A549 (cell line): Measurements from ENCODE around the gene TACC2. TPM values are rescaled to one million over a fixed set of nuclear protein-coding genes. Genes with fewer than 3 reads are reported as not detected.

Experiments used
- ATAC-seq, 2 experiments: fragments of 200-7000 bp in 1 of 2; fragments of >200 bp in 1 of 2; cut with Nextera tagmentation in 1 of 2; cut with Tn5 transposase in 1 of 2; 3 replicates each; pipeline versions ENCODE4 v1.8.0 to v1.9.1; 2018 to 2020; ENCODE audit warnings: mild to moderate bottlenecking in 1 of 2, moderate library complexity in 1 of 2
- CTCF ChIA-PET: fragments of 300-600 bp; sonication (Branson Sonifier 250); formaldehyde crosslinking; extraction: SDS; loops from one replicate; lab custom pipeline; 2021; ENCODE audit warnings: antibody characterized with exemption, inconsistent platforms; lab: Yijun Ruan, JAX
- POLR2A ChIA-PET: fragments of 350-600 bp; formaldehyde crosslinking; extraction: SDS; loops from one replicate; lab custom pipeline; 2021; ENCODE audit warnings: antibody characterized with exemption, inconsistent platforms; lab: Yijun Ruan, JAX
- DNase-seq, 2 experiments: peaks; one replicate each; pipeline versions ENCODE4 v3.0.0 to v3.0.0-alpha.2; 2011 to 2016; ENCODE audit warnings: low read depth in 1 of 2, low spot score in 1 of 2
- FAIRE-seq: peaks from 2 replicates; lab custom pipeline; 2011; peaks lifted over from hg19 to GRCh38; lab: Jason Lieb, UNC
- H3K27ac ChIP-seq, 2 experiments: fragments of >200 bp; sonication (Bioruptor Twin); formaldehyde crosslinking; 3 replicates each; pipeline ENCODE4 v1.5.1; 2016 to 2017
- H3K4me1 ChIP-seq: fragments of >200 bp; sonication (Bioruptor Twin); formaldehyde crosslinking; 3 replicates; pipeline ENCODE4 v1.6.1; 2016
- H3K4me2 ChIP-seq: fragments of >200 bp; sonication (Bioruptor Twin); formaldehyde crosslinking; 3 replicates; pipeline ENCODE4 v1.6.1; 2016
- H3K4me3 ChIP-seq: fragments of >200 bp; sonication (Bioruptor Twin); formaldehyde crosslinking; 3 replicates; pipeline ENCODE4 v1.5.1; 2016
- H3K9me3 ChIP-seq: fragments of >200 bp; sonication (Bioruptor Twin); formaldehyde crosslinking; 3 replicates; pipeline ENCODE4 v1.6.1; 2016
- BHLHE40 ChIP-seq: IDR thresholded peaks from 2 replicates; pipeline ENCODE4 v1.6.1; 2012; ENCODE audit warnings: low read depth, low read length, inconsistent platforms
- CHD4 ChIP-seq: fragments of 200-600 bp; sonication (generic); IDR thresholded peaks from 2 replicates; pipeline ENCODE4 v1.6.1; 2016; ENCODE audit warnings: antibody characterized with exemption, mild to moderate bottlenecking, borderline replicate concordance
- E2F6 ChIP-seq: IDR thresholded peaks from 2 replicates; pipeline ENCODE4 v1.6.1; 2012; ENCODE audit warnings: low read depth, borderline replicate concordance
- EHF ChIP-seq: fragments of 250-450 bp; sonication (Bioruptor Pico); IDR thresholded peaks from 2 replicates; pipeline ENCODE4 v1.5.0; 2020; ENCODE audit warnings: mild to moderate bottlenecking
- EP300 ChIP-seq, 2 experiments: fragments of >200 bp; sonication (Bioruptor Twin); formaldehyde crosslinking; IDR thresholded peaks; 2 replicates in 1 of 2; 3 replicates in 1 of 2; pipeline ENCODE4 v1.6.1; 2016 to 2017
- HDAC2 ChIP-seq: fragments of 200-600 bp; sonication (generic); IDR thresholded peaks from 2 replicates; pipeline ENCODE4 v1.6.1; 2016
- JUNB ChIP-seq: fragments of >200 bp; sonication (Bioruptor Twin); formaldehyde crosslinking; IDR thresholded peaks from 2 replicates; pipeline ENCODE4 v1.6.1; 2016
- KDM1A ChIP-seq: fragments of 200-600 bp; sonication (generic); IDR thresholded peaks from 2 replicates; pipeline ENCODE4 v1.6.1; 2016; ENCODE audit warnings: low read depth, mild to moderate bottlenecking
- MAFK ChIP-seq: fragments of 450-650 bp; IDR thresholded peaks from 2 replicates; pipeline ENCODE4 v1.6.1; 2014; ENCODE audit not compliant: partially characterized antibody
- MYC ChIP-seq: IDR thresholded peaks from 2 replicates; pipeline ENCODE4 v1.6.1; 2012; ENCODE audit warnings: mild to moderate bottlenecking, inconsistent platforms, low read length, improper control_type of control experiment, borderline replicate concordance
- PHF8 ChIP-seq: fragments of 200-600 bp; sonication (generic); IDR thresholded peaks from 2 replicates; pipeline ENCODE4 v1.6.1; 2016; ENCODE audit warnings: low read depth, mild to moderate bottlenecking, antibody characterized with exemption, moderate library complexity, borderline replicate concordance
- POLR2A ChIP-seq: IDR thresholded peaks from 2 replicates; pipeline ENCODE4 v1.6.1; 2012; ENCODE audit warnings: mild to moderate bottlenecking, low read length
- TFCP2L1 ChIP-seq: fragments of 250-450 bp; sonication (Bioruptor Pico); IDR thresholded peaks from 2 replicates; pipeline ENCODE4 v1.5.0; 2021; ENCODE audit warnings: mild to moderate bottlenecking
- ZC3H11A ChIP-seq: fragments of 450-650 bp; IDR thresholded peaks from 2 replicates; pipeline ENCODE4 v1.6.1; 2014; ENCODE audit warnings: antibody characterized with exemption, mild to moderate bottlenecking
- ZSCAN20 ChIP-seq: fragments of 250-450 bp; sonication (Bioruptor Pico); IDR thresholded peaks from 2 replicates; pipeline ENCODE4 v1.8.0; 2022; ENCODE audit warnings: mild to moderate bottlenecking, moderate library complexity
- WGBS: methylation state at CpG from one replicate; pipeline ENCODE4 v1.1.6; 2017; ENCODE audit errors: missing lambda C conversion rate; 5-methylcytosine and 5-hydroxymethylcytosine counted together
- polyA plus RNA-seq, 4 experiments: library from polyadenylated mRNA; depleted of rRNA in 3 of 4; stranded (reverse); fragments of >200 nt; fragmentation: RNase III in 1 of 4; extraction: RNeasy Plus Mini Kit Qiagen cat#74134 plus additional on column Dnase treatment in 1 of 4; gene quantifications; 2 replicates in 3 of 4; 3 replicates in 1 of 4; pipeline ENCODE4 v1.2.3, GENCODE V29; 2011 to 2017
- TF ChIP-seq, protein P1 (sequence below): fragments of 200-600 bp; sonication (generic); IDR thresholded peaks from 2 replicates; pipeline ENCODE4 v1.6.1; 2016; ENCODE audit warnings: antibody characterized with exemption, mild to moderate bottlenecking, moderate library complexity
- TF ChIP-seq, protein P2 (sequence below): fragments of >200 bp; sonication (Bioruptor Twin); formaldehyde crosslinking; IDR thresholded peaks from 2 replicates; pipeline ENCODE4 v1.6.1; 2016
- TF ChIP-seq, protein P3 (sequence below): fragments of 250-450 bp; sonication (Bioruptor Pico); IDR thresholded peaks from 2 replicates; pipeline ENCODE4 v1.5.0; 2021; ENCODE audit warnings: mild to moderate bottlenecking, moderate library complexity, borderline replicate concordance
- TF ChIP-seq, protein P4 (sequence below): IDR thresholded peaks from 2 replicates; pipeline ENCODE4 v1.6.1; 2012

Gene TACC2
- polyA plus RNA-seq, 2 of the 4 experiments (the other 2 are of a cell fraction), result 83.3 to 128 TPM

- no peak for TF ChIP-seq PHF8
- TF ChIP-seq ZSCAN20 (CRISPR knock-in tag), result no peak
- TF ChIP-seq POLR2A, result no peak
- TF ChIP-seq ZC3H11A, result no peak
- TF ChIP-seq, protein P1, sequence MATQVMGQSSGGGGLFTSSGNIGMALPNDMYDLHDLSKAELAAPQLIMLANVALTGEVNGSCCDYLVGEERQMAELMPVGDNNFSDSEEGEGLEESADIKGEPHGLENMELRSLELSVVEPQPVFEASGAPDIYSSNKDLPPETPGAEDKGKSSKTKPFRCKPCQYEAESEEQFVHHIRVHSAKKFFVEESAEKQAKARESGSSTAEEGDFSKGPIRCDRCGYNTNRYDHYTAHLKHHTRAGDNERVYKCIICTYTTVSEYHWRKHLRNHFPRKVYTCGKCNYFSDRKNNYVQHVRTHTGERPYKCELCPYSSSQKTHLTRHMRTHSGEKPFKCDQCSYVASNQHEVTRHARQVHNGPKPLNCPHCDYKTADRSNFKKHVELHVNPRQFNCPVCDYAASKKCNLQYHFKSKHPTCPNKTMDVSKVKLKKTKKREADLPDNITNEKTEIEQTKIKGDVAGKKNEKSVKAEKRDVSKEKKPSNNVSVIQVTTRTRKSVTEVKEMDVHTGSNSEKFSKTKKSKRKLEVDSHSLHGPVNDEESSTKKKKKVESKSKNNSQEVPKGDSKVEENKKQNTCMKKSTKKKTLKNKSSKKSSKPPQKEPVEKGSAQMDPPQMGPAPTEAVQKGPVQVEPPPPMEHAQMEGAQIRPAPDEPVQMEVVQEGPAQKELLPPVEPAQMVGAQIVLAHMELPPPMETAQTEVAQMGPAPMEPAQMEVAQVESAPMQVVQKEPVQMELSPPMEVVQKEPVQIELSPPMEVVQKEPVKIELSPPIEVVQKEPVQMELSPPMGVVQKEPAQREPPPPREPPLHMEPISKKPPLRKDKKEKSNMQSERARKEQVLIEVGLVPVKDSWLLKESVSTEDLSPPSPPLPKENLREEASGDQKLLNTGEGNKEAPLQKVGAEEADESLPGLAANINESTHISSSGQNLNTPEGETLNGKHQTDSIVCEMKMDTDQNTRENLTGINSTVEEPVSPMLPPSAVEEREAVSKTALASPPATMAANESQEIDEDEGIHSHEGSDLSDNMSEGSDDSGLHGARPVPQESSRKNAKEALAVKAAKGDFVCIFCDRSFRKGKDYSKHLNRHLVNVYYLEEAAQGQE, result no peak
- TF ChIP-seq, protein P2, sequence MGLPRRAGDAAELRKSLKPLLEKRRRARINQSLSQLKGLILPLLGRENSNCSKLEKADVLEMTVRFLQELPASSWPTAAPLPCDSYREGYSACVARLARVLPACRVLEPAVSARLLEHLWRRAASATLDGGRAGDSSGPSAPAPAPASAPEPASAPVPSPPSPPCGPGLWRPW, result no peak
- no peak for TF ChIP-seq BHLHE40
- no peak for TF ChIP-seq CHD4
- no peak for TF ChIP-seq MYC
- TF ChIP-seq EP300 (IDR thresholded peaks at IDR 0.05), result no peak
- no peak for TF ChIP-seq KDM1A
- TF ChIP-seq, protein P3, sequence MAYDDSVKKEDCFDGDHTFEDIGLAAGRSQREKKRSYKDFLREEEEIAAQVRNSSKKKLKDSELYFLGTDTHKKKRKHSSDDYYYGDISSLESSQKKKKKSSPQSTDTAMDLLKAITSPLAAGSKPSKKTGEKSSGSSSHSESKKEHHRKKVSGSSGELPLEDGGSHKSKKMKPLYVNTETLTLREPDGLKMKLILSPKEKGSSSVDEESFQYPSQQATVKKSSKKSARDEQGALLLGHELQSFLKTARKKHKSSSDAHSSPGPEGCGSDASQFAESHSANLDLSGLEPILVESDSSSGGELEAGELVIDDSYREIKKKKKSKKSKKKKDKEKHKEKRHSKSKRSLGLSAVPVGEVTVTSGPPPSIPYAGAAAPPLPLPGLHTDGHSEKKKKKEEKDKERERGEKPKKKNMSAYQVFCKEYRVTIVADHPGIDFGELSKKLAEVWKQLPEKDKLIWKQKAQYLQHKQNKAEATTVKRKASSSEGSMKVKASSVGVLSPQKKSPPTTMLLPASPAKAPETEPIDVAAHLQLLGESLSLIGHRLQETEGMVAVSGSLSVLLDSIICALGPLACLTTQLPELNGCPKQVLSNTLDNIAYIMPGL (CRISPR knock-in tag), result no peak
- TF ChIP-seq MAFK, result no peak
- no peak for TF ChIP-seq JUNB
- no peak for TF ChIP-seq HDAC2
- no peak for TF ChIP-seq TFCP2L1 (CRISPR knock-in tag)
- no peak for TF ChIP-seq EHF (CRISPR knock-in tag)
- Histone ChIP-seq H3K9me3 (no peaks in the 10 kb centered on the region), H3K27ac (peak overlapping the region; percentile 34 to 49; a peak in 4 of 6 replicates), H3K4me2 (peak overlapping the region; percentile 51), H3K4me1 (peaks cover 23% of the 10 kb centered on the region), H3K4me3 (no peak overlapping the region)
- WGBS, result 77% methylated on average over 13 of the region's 13 CpGs
- no peak for FAIRE-seq
- peak in 1 of 2 experiments; percentile 53; a peak in 3 of 6 replicates for ATAC-seq
- DNase-seq, result no peak
- CTCF ChIA-PET, result interaction anchor here (0.9 to 2.7 kb wide), 7 partner anchors 10 to 98 kb away, joined by 3 to 9 read pairs (median 4); no protein-coding TSS in a partner anchor
- POLR2A ChIA-PET, result no interaction called here
Measured at GRCh38 chr10:122044045-122044661, 55.2 kb downstream of the TACC2 start.

- ChIA-PET POLR2A (interaction anchor here (0.6 kb wide), 1 partner anchor 25 kb away, joined by 3 read pairs; no protein-coding TSS in a partner anchor), CTCF (interaction anchor here (0.5 to 2.7 kb wide), 6 partner anchors 10 to 98 kb away, joined by 3 to 9 read pairs (median 6); no protein-coding TSS in a partner anchor)
- FAIRE-seq (no peak), DNase-seq (no peak), ATAC-seq (no peak)
- Histone ChIP-seq H3K4me3 (no peak overlapping the region), H3K9me3 (no peaks in the 10 kb centered on the region), H3K4me2 (peak overlapping the region; percentile 51), H3K27ac (peak overlapping the region; percentile 34 to 49; a peak in 3 of 6 replicates), H3K4me1 (peaks cover 23% of the 10 kb centered on the region)
- 45% methylated on average over 9 of the region's 9 CpGs for WGBS
- TF ChIP-seq E2F6, result peak; percentile 60; the same call in 1 of the 2 replicates
- TF ChIP-seq CHD4, result no peak
- TF ChIP-seq, protein P4, sequence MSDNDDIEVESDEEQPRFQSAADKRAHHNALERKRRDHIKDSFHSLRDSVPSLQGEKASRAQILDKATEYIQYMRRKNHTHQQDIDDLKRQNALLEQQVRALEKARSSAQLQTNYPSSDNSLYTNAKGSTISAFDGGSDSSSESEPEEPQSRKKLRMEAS, result 0 out of 2 replicates have a peak, but pooled peaks have one; percentile 35
Measured at GRCh38 chr10:122044713-122045112, 55.8 kb downstream of the TACC2 start.
